ES-I3 (cell line): ENCODE measurements around the gene JMJD1C.
"Not testable (repeated sequence)": the region's sequence is repeated elsewhere in the genome, so short reads cannot be mapped to it uniquely, and the experiment has no call there.

ENCODE experiments used
- H3K36me3 ChIP-seq: 2 replicates; pipeline ENCODE4 v1.6.1; 2013; ENCODE audit warnings: mild to moderate bottlenecking, low read length, control low read depth, moderate library complexity; ENCODE audit not compliant: insufficient read depth
- H3K4me1 ChIP-seq: 2 replicates; pipeline ENCODE4 v1.6.1; 2013; ENCODE audit warnings: mild to moderate bottlenecking, control low read depth, low read length; ENCODE audit not compliant: insufficient read depth
- H3K9ac ChIP-seq: 2 replicates; pipeline ENCODE4 v1.6.1; 2013; ENCODE audit warnings: low read depth, mild to moderate bottlenecking, low read length, moderate library complexity
- H3K9me3 ChIP-seq: 2 replicates; pipeline ENCODE4 v1.6.1; 2013; ENCODE audit warnings: mild to moderate bottlenecking, low read length, moderate library complexity; ENCODE audit not compliant: control insufficient read depth, insufficient read depth

The JMJD1C gene

GRCh38 chr10:63363951-63364350 is 101.8 kb downstream of the JMJD1C start:
- Histone ChIP-seq H3K4me1 (peaks cover 9% of the 10 kb centered on the region; the same call in 1 of the 2 replicates), H3K36me3 (no peaks in the 10 kb centered on the region), H3K9me3 (no peaks in the 10 kb centered on the region), H3K9ac (no peak overlapping the region)

GRCh38 chr10:63355682-63356081 is 110.1 kb downstream of the JMJD1C start:
- no peak overlapping the region for H3K9ac ChIP-seq
- no peaks in the 10 kb centered on the region for H3K4me1 ChIP-seq
- H3K36me3 ChIP-seq = no peaks in the 10 kb centered on the region
- H3K9me3 ChIP-seq = no peaks in the 10 kb centered on the region

GRCh38 chr10:63352976-63353375 is 112.8 kb downstream of the JMJD1C start:
- H3K9me3 ChIP-seq = no peaks in the 10 kb centered on the region
- H3K36me3 ChIP-seq = no peaks in the 10 kb centered on the region

GRCh38 chr10:63348245-63348850 is 117.4 kb downstream of the JMJD1C start:
- no peak overlapping the region for H3K9ac ChIP-seq
- no peaks in the 10 kb centered on the region for H3K4me1 ChIP-seq
- no peaks in the 10 kb centered on the region; the same call in 1 of the 2 replicates for H3K9me3 ChIP-seq
- no peaks in the 10 kb centered on the region for H3K36me3 ChIP-seq

More at GRCh38 chr10:63352976-63353375, 112.8 kb downstream of the JMJD1C start:
- no peaks in the 10 kb centered on the region for H3K4me1 ChIP-seq
- H3K9ac ChIP-seq = no peak overlapping the region

GRCh38 chr10:63346015-63346441 is 119.7 kb downstream of the JMJD1C start:
- no peaks in the 10 kb centered on the region; the same call in 1 of the 2 replicates for H3K9me3 ChIP-seq
- H3K36me3 ChIP-seq = no peaks in the 10 kb centered on the region

GRCh38 chr10:63344269-63344668 is 121.5 kb downstream of the JMJD1C start:
- Histone ChIP-seq H3K4me1 (no peaks in the 10 kb centered on the region), H3K9ac (no peak overlapping the region), H3K9me3 (no peaks in the 10 kb centered on the region; the same call in 1 of the 2 replicates), H3K36me3 (no peaks in the 10 kb centered on the region)

More at GRCh38 chr10:63346015-63346441, 119.7 kb downstream of the JMJD1C start:
- H3K4me1 ChIP-seq = no peaks in the 10 kb centered on the region
- H3K9ac ChIP-seq = no peak overlapping the region

- H3K9ac ChIP-seq = no peak overlapping the region
- no peaks in the 10 kb centered on the region for H3K4me1 ChIP-seq
- no peaks in the 10 kb centered on the region; the same call in 1 of the 2 replicates for H3K9me3 ChIP-seq
- H3K36me3 ChIP-seq = no peaks in the 10 kb centered on the region
These were observed 122.3 kb downstream of the JMJD1C start for GRCh38 chr10:63343476-63343875.

- H3K9me3 ChIP-seq, H3K4me1 ChIP-seq, H3K36me3 ChIP-seq, H3K9ac ChIP-seq: not testable (repeated sequence)
These were observed 126.1 kb downstream of the JMJD1C start for GRCh38 chr10:63339640-63340039.

- H3K9ac ChIP-seq = no peak overlapping the region
- no peaks in the 10 kb centered on the region for H3K4me1 ChIP-seq
- H3K9me3 ChIP-seq = no peaks in the 10 kb centered on the region
- H3K36me3 ChIP-seq = no peaks in the 10 kb centered on the region
These were observed 128.1 kb downstream of the JMJD1C start for GRCh38 chr10:63337455-63338251.

GRCh38 chr10:63331586-63331985 is 134.2 kb downstream of the JMJD1C start:
- H3K9ac ChIP-seq = no peak overlapping the region
- no peaks in the 10 kb centered on the region for H3K4me1 ChIP-seq
- H3K9me3 ChIP-seq = no peaks in the 10 kb centered on the region
- no peaks in the 10 kb centered on the region for H3K36me3 ChIP-seq

- no peak overlapping the region for H3K9ac ChIP-seq
- no peaks in the 10 kb centered on the region for H3K9me3 ChIP-seq
- H3K36me3 ChIP-seq = no peaks in the 10 kb centered on the region
- H3K4me1 ChIP-seq = no peaks in the 10 kb centered on the region
These were observed 141.3 kb downstream of the JMJD1C start for GRCh38 chr10:63324495-63324854.

- Histone ChIP-seq H3K4me1 (no peaks in the 10 kb centered on the region), H3K9ac (no peak overlapping the region), H3K9me3 (no peaks in the 10 kb centered on the region), H3K36me3 (no peaks in the 10 kb centered on the region)
These were observed 141.9 kb downstream of the JMJD1C start for GRCh38 chr10:63323701-63324494.

- no peak overlapping the region for H3K9ac ChIP-seq
- no peaks in the 10 kb centered on the region for H3K36me3 ChIP-seq
- H3K4me1 ChIP-seq = no peaks in the 10 kb centered on the region
These were observed 145.1 kb downstream of the JMJD1C start for GRCh38 chr10:63320683-63321082.

GRCh38 chr10:63319231-63319630 is 146.5 kb downstream of the JMJD1C start:
- H3K36me3 ChIP-seq = no peaks in the 10 kb centered on the region
- no peak overlapping the region for H3K9ac ChIP-seq
- no peaks in the 10 kb centered on the region for H3K9me3 ChIP-seq
- no peaks in the 10 kb centered on the region for H3K4me1 ChIP-seq

More at GRCh38 chr10:63320683-63321082, 145.1 kb downstream of the JMJD1C start:
- no peaks in the 10 kb centered on the region for H3K9me3 ChIP-seq
